Pulmonary artery endothelial cell (primary cell): ENCODE measurements around the gene LRRC74B. TPM values are rescaled to one million over a fixed set of nuclear protein-coding genes. Genes with fewer than 3 reads are reported as not detected.
"Not testable (repeated sequence)": the region's sequence is repeated elsewhere in the genome, so short reads cannot be mapped to it uniquely, and the experiment has no call there.

Experiments used
- DNase-seq: peaks from one replicate; pipeline ENCODE4 v3.0.0-alpha.2; 2011; ENCODE audit warnings: low read depth, low spot score
- total RNA-seq: library from RNA; depleted of rRNA; stranded (reverse); fragments of >200 nt; gene quantifications from 2 replicates; pipeline ENCODE4 v1.2.3, GENCODE V29; 2014

The LRRC74B gene
- total RNA-seq, 1 donor from 2014 or later: not detected

- no peak for DNase-seq
These were observed 9.2 kb downstream of the LRRC74B start for GRCh38 chr22:21054714-21055563.

DNA sequence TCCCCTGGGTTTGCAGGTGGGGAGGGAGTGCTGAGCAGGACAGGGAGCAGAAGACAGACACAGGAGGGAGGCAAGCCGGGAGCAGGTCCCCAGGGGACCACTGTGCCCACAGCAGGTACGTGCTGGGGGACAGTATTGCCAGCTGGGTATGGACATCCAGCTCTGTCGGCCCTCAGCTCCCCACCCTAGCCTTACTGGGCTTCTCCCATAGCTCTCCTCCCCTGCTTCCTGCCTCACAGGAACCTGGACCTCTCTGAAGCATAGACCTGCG is 9.8 kb downstream of the LRRC74B start:
- no peak for DNase-seq

- DNase-seq: no peak
These were observed 10.2 kb downstream of the LRRC74B start for GRCh38 chr22:21055880-21056319.

- DNase-seq: not testable (repeated sequence)
These were observed 14.6 kb downstream of the LRRC74B start for GRCh38 chr22:21060363-21060762.

DNA sequence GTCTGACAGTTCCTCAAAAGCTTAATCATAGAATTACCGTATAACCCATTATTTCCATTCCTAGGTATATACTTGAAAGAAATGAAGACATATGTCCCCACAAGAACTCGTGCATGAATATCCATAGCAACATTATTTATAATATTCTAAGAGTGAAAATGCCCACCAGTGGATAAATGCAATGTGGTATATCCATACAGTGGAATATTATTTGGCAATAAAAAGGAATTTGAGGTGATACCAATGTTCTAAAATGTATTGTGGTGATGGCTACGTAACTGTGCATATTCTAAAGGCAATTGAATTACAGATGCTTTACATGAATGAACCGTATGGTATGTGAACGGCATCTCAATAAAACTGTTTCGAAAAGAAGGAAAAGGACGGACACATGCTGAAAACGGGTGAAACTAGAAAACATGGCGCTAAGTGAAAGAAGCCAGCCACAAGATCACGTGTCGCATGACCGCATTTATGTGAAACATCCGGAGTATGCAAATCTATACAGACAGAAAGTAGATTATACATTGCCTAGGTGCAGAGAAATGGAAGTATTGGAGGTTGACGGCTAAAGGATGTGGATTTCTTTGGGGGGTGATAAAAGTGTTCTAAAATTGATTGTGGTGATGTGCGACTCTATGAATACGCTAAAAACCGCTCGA is 16.0 kb downstream of the LRRC74B start:
- not testable (repeated sequence) for DNase-seq

GRCh38 chr22:21064425-21064824 is 18.7 kb downstream of the LRRC74B start:
- DNase-seq: not testable (repeated sequence)

DNA sequence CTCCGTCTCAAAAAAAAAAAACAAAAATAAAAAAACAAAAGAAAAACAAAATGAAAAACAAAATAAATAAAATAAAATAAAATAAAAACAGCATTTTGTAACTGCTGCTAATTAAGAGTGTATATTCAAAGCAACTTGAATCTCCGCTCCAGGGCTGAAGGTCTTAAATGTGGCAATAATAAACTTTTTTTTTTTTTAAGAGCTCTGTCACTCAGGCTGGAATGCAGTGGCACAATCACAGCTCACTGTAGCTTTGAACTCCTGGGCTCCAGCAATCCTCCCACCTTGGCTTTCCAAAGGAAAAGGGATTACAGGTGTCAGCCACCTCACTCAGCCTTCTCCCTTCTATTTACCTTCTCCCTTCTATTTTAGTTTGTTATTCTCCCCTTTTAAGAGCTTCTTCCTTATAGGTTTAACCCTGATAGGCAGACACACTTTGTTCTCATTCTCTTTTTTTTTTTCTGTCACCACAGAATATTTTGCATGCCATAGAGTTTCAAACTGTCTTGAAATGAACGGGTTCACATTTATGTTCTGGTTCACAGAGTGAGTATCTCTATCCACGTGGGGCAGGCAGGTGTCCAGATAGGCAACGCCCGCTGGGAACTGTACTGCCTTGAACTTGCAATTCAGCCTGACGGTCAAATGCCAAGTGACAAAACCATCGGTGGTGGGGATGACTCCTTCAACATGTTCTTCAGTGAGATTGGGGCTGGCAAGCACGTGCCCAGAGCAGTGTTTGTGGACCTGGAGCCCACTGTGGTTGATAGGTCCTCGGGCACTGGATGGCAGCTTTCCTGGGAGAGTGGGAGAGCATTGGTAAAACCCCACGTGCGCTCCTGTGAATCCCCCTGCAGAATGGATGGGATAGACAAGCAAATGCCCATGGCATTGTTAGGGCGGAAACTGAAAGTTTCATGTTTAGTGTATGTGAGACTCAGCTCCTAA is 19.4 kb downstream of the LRRC74B start:
- no peak for DNase-seq

DNA sequence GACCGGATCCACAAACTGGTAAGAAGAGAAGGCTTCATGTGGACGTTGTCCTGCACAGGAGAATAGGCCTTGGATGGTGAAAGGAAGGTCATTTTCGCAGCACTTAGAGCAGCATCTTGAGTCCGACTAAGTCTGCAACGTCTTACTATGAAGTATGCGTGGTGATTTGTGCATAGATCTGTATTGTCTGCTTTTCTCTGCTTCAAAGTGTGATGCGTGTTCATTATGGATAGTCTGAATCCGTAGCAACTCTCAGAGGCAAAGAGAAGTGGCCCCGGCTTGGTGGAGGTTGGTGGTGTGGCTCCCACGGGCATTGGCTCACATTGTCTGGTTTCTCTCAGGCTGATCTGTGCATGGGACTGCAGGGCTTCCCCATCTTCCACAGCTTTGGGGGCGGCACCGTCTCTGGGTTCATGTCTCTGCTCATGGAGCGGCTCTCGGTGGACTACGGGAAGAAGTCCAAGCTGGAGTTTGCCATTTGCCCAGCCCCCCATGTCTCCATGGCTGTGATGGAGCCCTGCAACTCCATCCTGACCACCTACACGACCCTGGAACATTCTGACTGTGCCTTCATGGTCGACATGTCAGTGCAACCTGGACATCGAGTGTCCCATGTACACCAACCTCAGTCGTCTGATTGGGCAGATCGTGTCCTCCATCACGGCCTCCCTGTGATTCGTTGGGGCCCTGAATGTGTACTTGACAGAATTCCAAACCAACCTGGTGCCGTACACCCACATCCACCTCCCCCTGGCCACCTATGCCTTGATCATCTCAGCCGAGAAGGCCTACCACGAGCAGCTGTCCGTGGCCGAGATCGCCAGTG is 21.5 kb downstream of the LRRC74B start:
- no peak for DNase-seq

DNA sequence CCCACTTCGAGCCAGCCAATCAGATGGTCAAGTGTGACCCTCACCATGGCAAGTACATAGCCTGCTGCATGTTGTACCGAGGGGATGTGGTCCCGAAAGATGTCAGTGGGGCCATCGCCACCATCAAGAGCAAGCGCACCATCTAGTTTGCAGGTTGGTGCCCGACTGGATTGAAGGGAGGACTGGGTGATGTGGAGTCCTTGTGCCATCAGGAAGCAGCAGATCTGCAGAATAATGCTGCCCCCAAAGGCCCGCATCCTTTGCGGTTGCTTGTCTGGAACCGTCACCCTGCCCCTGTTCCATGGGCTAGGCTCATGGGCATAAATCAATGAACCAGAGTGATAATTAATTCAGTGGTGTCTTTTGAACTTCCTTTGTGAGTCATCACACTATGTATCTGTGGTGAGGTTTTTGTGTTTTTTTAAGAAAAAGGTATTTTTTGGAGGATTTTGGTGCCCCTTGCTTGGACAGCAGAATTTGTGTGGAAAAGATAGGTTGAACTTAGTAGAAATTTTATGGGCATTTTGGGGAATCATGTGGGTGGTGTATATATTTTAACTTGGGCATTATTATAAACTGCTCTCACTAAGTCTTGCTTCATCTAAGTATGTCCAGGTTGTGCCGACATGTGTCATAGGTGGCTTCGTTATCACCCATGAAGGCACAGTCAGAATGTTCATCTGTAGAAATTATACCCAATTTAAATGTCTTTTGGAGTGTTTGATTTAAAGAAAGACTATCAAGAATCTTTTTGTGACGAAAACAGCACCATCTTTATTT is 22.3 kb downstream of the LRRC74B start:
- no peak for DNase-seq

GRCh38 chr22:21068681-21069276 is 23.0 kb downstream of the LRRC74B start:
- DNase-seq: no peak

DNA sequence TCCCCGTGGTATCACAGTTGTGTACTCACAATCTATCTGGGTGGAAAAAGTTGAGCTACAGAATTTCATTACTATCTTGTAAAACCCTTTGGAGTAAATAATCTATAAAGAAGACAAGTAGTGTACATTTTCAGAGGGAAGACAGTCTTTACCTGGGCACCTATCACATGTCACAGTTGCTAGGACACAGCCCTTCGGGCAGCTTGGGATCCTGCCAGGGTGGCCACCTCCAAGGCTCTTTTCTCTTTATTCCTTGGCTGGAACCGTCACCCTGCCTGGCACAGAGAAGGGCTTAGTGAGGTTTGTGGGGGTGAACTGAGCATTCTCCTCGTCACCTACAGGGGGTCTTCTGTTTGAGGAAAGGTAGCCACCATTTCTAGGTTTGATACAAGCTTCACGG is 23.6 kb downstream of the LRRC74B start:
- no peak for DNase-seq

- no peak for DNase-seq
These were observed 25.2 kb downstream of the LRRC74B start for GRCh38 chr22:21070690-21071615.

- not testable (repeated sequence) for DNase-seq
These were observed 26.1 kb downstream of the LRRC74B start for GRCh38 chr22:21071796-21072195.

GRCh38 chr22:21073023-21073422 is 27.3 kb downstream of the LRRC74B start:
- DNase-seq: no peak

- no peak for DNase-seq
These were observed 27.7 kb downstream of the LRRC74B start for GRCh38 chr22:21073482-21073881.

DNA sequence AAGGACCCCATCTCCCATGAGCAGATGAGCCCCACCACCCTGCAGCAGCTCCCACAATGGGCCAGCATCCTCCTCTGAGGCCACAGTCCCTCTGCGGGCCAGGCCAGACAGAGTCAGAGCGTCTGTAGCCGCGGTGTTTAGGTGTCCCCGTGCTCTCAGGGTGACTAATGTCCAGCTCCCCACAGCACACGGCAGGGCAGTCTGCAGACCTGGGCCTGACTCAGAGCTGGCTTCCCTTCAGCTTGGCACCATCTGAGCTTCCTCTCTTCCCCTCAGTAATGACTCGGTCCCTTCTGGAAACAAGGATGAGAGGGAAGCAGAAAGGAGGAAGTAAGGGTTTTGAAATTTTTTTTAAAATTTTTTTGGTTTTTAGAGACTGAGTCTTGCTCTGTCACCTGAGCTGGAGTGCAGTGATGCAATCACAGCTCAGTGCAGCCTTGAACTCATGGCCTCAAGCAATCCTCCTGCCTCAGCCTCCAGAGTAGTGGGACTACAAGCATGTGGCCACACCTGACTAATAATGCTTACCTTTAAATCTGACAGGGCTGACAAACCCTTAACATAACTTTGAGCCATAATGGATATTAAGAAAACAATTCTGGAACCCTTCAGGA is 28.5 kb downstream of the LRRC74B start:
- no peak for DNase-seq

GRCh38 chr22:21075516-21076138 is 29.9 kb downstream of the LRRC74B start:
- DNase-seq: no peak
